Activated CD8-positive, alpha-beta T cell treated with anti-CD3 and anti-CD28 coated beads, Interleukin-2, amount 10 ng/mL, durations not matched to agents 7 days and 5 days (primary cell): ENCODE measurements around the gene DUS1L. TPM values are rescaled to one million over a fixed set of nuclear protein-coding genes. Genes with fewer than 3 reads are reported as not detected.

Source experiments
- ATAC-seq: fragments of 150-1000 bp; cut with Tn5 transposase; one replicate; pipeline ENCODE4 v1.10.0; 2021; ENCODE audit warnings: moderate library complexity
- CTCF ChIA-PET: fragments of 350-600 bp; sonication (Branson Sonifier 250); formaldehyde crosslinking; loops from one replicate; lab custom pipeline; 2021; ENCODE audit warnings: antibody characterized with exemption; lab: Charles Lee
- POLR2A ChIA-PET: fragments of 350-600 bp; sonication (Branson Sonifier 250); formaldehyde crosslinking; loops from one replicate; lab custom pipeline; 2021; ENCODE audit warnings: antibody characterized with exemption; lab: Charles Lee
- DNase-seq: peaks from one replicate; pipeline ENCODE4 v3.0.0-alpha.2; 2020
- H3K27ac Mint-ChIP-seq: one replicate; pipeline ENCODE4 v1.8.0; 2021; ENCODE audit warnings: mild to moderate bottlenecking, mixed read lengths
- H3K27me3 Mint-ChIP-seq: one replicate; pipeline ENCODE4 v1.8.0; 2021; ENCODE audit warnings: low read depth, mixed read lengths
- H3K36me3 Mint-ChIP-seq: one replicate; pipeline ENCODE4 v1.8.0; 2021; ENCODE audit warnings: low read depth, mixed read lengths
- H3K4me1 Mint-ChIP-seq: one replicate; pipeline ENCODE4 v1.8.0; 2021; ENCODE audit warnings: low read depth, mixed read lengths
- H3K4me3 Mint-ChIP-seq: one replicate; pipeline ENCODE4 v1.8.0; 2021; ENCODE audit warnings: mild to moderate bottlenecking, mixed read lengths
- H3K9me3 Mint-ChIP-seq: one replicate; pipeline ENCODE4 v1.8.0; 2022; ENCODE audit warnings: mixed read lengths; ENCODE audit not compliant: insufficient read depth
- total RNA-seq, 2 experiments: library from RNA; stranded (reverse); gene quantifications; one replicate each; pipeline ENCODE4 v1.2.3, GENCODE V29; 2021

DUS1L gene
- total RNA-seq, 2 experiments from 2014 or later, result 126 to 127 TPM

DNA sequence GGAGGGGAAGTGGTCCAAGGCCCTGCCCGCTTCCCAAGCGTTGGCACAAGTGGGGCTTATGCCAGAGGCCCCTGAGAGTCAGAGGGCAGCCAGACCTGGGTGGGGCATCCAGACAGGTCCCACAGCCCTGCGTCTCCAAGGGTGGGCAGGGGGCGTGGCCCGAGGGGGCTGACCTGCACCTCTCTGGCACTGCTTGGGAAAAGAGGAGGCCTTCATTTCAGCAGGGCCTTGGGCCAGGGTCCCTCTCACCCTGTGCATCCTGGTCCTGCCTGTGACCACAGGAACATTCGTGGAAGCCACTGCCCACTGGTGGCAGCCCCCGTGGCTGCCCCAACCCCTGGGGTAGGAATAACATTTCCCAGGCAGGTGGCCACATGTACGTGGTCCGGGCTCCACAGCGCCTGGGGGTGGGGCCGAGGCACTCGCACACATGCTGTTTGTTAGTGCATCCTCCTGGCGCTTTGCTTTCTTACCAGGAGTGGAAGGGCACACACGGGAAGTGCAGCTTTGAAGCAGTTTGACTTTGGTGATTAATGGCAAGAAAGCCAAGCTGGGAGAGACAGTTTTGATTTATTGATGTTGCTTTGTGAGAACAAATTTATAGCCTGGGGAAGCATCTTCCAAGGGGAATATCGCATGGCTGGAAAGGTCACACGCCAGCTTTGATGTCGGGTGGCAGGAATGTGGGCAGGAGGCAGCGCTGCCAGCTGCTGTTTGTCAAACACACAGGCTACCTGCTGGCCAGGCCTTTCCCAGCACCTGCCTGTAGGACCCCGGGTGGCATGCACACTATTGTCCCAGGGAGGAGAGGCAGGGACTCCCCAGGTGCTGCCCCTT is 47.2 kb downstream of the DUS1L start:
- Mint-ChIP-seq H3K4me1 (peaks cover 14% of the 10 kb centered on the region), H3K36me3 (peaks cover 9% of the 10 kb centered on the region), H3K4me3 (no peak overlapping the region), H3K27me3 (no peaks in the 10 kb centered on the region), H3K27ac (no peak overlapping the region), H3K9me3 (no peaks in the 10 kb centered on the region)
- ATAC-seq (no peak), DNase-seq (no peak)
- ChIA-PET CTCF (interaction anchor here (1.7 to 6.1 kb wide), 3 partner anchors 58 to 68 kb away, joined by 4 to 138 read pairs (median 14); partner anchors contain the start of gene NOTUM), POLR2A (interaction anchor here (0.6 to 0.8 kb wide), 2 partner anchors 9 to 42 kb away, joined by 3 read pairs; no protein-coding TSS in a partner anchor)

DNA sequence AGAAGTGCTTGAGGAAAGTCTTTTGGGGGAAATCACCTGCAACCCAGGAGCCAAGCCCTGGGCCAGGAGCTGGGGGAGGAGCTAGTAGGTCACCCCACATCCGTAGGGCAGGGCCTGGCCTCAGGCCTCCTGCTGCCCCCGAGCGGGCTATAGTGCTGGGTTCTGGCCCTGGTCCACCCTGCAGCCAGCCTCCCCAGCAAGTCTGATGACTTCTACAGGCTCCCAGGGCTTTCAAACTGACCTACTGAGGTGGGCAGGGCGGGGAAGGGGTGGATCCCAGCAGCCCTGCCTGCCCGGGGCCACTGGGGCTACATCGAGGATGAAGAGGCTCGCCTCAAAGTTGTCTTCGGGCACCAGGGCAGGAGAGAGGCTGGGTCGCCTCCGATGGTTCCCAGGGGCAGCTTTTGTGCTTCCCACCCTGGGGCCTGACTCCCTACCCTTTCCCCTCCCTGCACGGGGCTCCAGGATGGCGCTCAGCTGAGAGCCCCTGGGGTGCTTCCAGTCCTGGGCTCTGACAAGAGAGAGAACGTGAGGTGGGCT is 47.9 kb downstream of the DUS1L start:
- no peaks in the 10 kb centered on the region for H3K9me3 Mint-ChIP-seq
- peaks cover 9% of the 10 kb centered on the region for H3K36me3 Mint-ChIP-seq
- no peak overlapping the region for H3K27ac Mint-ChIP-seq
- H3K4me3 Mint-ChIP-seq, result no peak overlapping the region
- ChIA-PET CTCF (interaction anchor here (2.7 kb wide), 1 partner anchor 58 kb away, joined by 14 read pairs; no protein-coding TSS in a partner anchor), POLR2A (interaction anchor here (0.6 to 0.8 kb wide), 2 partner anchors 8 to 41 kb away, joined by 3 read pairs; no protein-coding TSS in a partner anchor)
- ATAC-seq (no peak), DNase-seq (no peak)
- H3K27me3 Mint-ChIP-seq, result no peaks in the 10 kb centered on the region
- peaks cover 14% of the 10 kb centered on the region for H3K4me1 Mint-ChIP-seq

- ATAC-seq (no peak), DNase-seq (no peak)
- Mint-ChIP-seq H3K36me3 (peaks cover 9% of the 10 kb centered on the region), H3K27me3 (no peaks in the 10 kb centered on the region), H3K4me1 (peaks cover 14% of the 10 kb centered on the region), H3K27ac (no peak overlapping the region), H3K4me3 (no peak overlapping the region), H3K9me3 (no peaks in the 10 kb centered on the region)
- POLR2A ChIA-PET, result interaction anchor here (1.0 kb wide), 1 partner anchor 125 kb away, joined by 3 read pairs; no protein-coding TSS in a partner anchor
- CTCF ChIA-PET, result interaction anchor here (2.7 kb wide), 1 partner anchor 57 kb away, joined by 14 read pairs; no protein-coding TSS in a partner anchor
These were observed 48.6 kb downstream of the DUS1L start for GRCh38 chr17:82016875-82017459.

DNA sequence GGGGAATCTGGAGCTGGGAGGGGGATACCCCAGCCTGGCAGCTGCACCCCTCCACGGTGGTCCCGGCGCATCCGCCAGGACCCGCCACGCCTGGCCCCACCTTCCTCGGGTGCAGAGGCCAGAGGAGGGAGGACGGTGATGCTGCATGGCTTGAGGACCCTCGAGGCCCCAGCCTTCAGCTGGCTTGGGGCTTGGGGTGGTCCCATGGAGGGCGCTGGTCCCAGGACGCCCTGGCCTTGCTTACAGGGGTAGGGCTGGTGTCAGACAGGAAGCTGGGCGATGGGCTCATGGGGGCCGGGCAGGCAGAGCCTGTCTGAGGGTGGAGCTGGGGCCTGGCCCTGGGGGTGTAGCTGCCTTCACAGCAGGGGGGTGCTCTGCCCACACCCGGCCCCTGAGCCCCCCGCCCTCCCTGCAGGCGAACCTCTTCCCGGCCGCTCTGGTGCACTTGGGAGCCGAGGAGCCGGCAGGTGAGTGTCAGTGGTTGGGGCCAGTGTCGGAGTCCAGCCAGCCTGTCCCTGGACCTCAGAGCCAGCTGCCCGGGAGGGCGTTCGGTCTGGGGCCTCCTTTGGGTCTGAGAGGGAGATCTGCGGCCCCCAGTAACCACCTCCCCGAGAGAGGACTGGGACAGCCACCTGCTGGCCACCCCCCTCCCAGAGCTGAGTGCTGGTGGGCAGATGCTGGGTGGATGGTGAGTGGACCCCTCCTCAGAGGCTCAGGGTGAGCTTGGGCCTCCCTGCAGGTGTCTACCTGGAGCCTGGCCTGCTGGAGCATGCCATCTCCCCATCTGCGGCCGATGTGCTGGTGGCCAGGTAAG is 49.3 kb downstream of the DUS1L start:
- DNase-seq, result no peak
- Mint-ChIP-seq H3K9me3 (no peaks in the 10 kb centered on the region), H3K27me3 (no peaks in the 10 kb centered on the region), H3K27ac (no peak overlapping the region), H3K36me3 (peaks cover 7% of the 10 kb centered on the region), H3K4me3 (no peak overlapping the region), H3K4me1 (peaks cover 7% of the 10 kb centered on the region)
- POLR2A ChIA-PET, result interaction anchor here (1.0 kb wide), 1 partner anchor 124 kb away, joined by 3 read pairs; no protein-coding TSS in a partner anchor
- no peak for ATAC-seq
- CTCF ChIA-PET, result interaction anchor here (2.7 kb wide), 1 partner anchor 57 kb away, joined by 14 read pairs; no protein-coding TSS in a partner anchor

DNA sequence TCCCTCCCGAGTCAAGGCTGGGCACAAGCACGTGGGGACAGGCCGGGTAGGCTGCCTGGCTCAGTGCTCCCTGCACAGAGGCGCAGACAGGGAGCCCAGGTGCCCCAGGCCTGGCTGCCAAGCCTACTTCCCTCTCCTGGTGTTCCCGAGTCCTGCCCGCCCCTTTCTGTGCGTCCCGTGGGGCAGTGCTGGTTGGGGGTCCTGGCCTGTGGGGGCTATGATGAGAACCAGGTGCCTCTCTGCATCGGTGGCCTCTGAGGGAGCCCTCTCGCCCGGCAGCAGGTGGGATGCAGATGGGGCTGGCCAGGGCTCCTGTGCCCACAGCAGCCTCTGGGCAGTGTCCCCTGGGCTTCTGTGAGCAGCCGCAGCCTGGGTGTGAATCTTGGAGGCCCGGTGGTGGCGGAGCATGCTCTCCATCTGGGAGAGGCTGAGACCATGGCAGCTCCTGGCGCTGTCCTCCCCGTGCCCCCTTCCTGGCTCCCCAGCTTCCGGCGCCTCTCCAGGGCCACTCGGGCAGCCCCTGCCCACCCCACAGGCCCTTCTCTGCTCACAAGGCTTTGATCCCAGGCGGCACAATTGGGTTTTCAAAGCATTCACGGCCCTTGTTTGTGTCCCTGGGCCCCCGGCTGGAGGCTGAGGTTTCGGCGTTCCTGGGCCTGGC is 50.2 kb downstream of the DUS1L start:
- ATAC-seq, result no peak
- CTCF ChIA-PET, result interaction anchor here (2.7 kb wide), 1 partner anchor 56 kb away, joined by 14 read pairs; no protein-coding TSS in a partner anchor
- peaks cover 2% of the 10 kb centered on the region for H3K4me1 Mint-ChIP-seq

GRCh38 chr17:82014971-82015310 is 50.7 kb downstream of the DUS1L start:
- DNase-seq, result no peak
- H3K9me3 Mint-ChIP-seq, result no peaks in the 10 kb centered on the region
- ChIA-PET CTCF (no interaction called here), POLR2A (no interaction called here)
- peaks cover 7% of the 10 kb centered on the region for H3K36me3 Mint-ChIP-seq
- H3K4me1 Mint-ChIP-seq, result no peaks in the 10 kb centered on the region
- H3K27me3 Mint-ChIP-seq, result no peaks in the 10 kb centered on the region
- no peak for ATAC-seq
- no peak overlapping the region for H3K27ac Mint-ChIP-seq
- no peak overlapping the region for H3K4me3 Mint-ChIP-seq

More for the DNA sequence above, 50.2 kb downstream of the DUS1L start:
- no peak for DNase-seq
- Mint-ChIP-seq H3K36me3 (peaks cover 7% of the 10 kb centered on the region), H3K4me3 (no peak overlapping the region), H3K27me3 (no peaks in the 10 kb centered on the region), H3K9me3 (no peaks in the 10 kb centered on the region), H3K27ac (no peak overlapping the region)
- POLR2A ChIA-PET, result interaction anchor here (1.0 kb wide), 1 partner anchor 123 kb away, joined by 3 read pairs; no protein-coding TSS in a partner anchor

- Mint-ChIP-seq H3K4me1 (peaks cover 4% of the 10 kb centered on the region), H3K36me3 (peaks cover 7% of the 10 kb centered on the region), H3K27me3 (no peaks in the 10 kb centered on the region), H3K9me3 (no peaks in the 10 kb centered on the region), H3K27ac (no peak overlapping the region), H3K4me3 (no peak overlapping the region)
- ChIA-PET CTCF (no interaction called here), POLR2A (no interaction called here)
- no peak for DNase-seq
- no peak for ATAC-seq
These were observed 51.2 kb downstream of the DUS1L start for GRCh38 chr17:82014432-82014831.

GRCh38 chr17:82013772-82014321 is 51.8 kb downstream of the DUS1L start:
- POLR2A ChIA-PET, result no interaction called here
- Mint-ChIP-seq H3K4me3 (no peak overlapping the region), H3K27me3 (no peaks in the 10 kb centered on the region), H3K36me3 (peaks cover 5% of the 10 kb centered on the region), H3K9me3 (no peaks in the 10 kb centered on the region), H3K27ac (no peak overlapping the region), H3K4me1 (peaks cover 7% of the 10 kb centered on the region)
- CTCF ChIA-PET, result interaction anchor here (1.7 kb wide), 1 partner anchor 54 kb away, joined by 5 read pairs; no protein-coding TSS in a partner anchor
- ATAC-seq, result no peak
- no peak for DNase-seq

DNA sequence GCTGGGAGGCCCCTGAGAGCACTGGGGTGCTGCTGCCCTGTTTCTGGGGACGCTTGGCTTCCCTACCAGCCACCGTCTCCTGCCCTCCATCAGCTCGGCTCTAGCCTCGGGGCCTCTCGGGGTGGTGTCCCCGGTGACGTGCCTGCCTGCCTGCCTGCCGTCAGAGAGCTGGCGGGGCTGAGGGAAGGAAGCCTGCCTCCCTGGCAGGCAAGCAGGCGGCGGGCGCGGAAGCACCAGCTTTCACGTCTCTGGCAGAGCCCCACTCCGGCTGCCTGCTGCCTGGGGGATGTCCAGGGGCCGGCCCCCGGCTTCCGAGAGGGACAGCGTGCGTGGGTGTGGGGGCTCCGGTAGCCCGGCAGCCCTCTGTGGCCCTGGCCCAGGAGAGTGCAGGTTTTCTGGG is 52.3 kb downstream of the DUS1L start:
- Mint-ChIP-seq H3K27me3 (no peaks in the 10 kb centered on the region), H3K9me3 (no peaks in the 10 kb centered on the region), H3K4me3 (no peak overlapping the region), H3K27ac (no peak overlapping the region), H3K4me1 (peaks cover 7% of the 10 kb centered on the region), H3K36me3 (no peaks in the 10 kb centered on the region)
- CTCF ChIA-PET, result interaction anchor here (1.7 kb wide), 1 partner anchor 54 kb away, joined by 5 read pairs; no protein-coding TSS in a partner anchor
- DNase-seq (no peak), ATAC-seq (no peak)
- POLR2A ChIA-PET, result no interaction called here

- DNase-seq, result no peak
- Mint-ChIP-seq H3K4me3 (no peak overlapping the region), H3K27me3 (no peaks in the 10 kb centered on the region), H3K4me1 (peaks cover 9% of the 10 kb centered on the region), H3K9me3 (no peaks in the 10 kb centered on the region), H3K36me3 (no peaks in the 10 kb centered on the region), H3K27ac (no peak overlapping the region)
- ChIA-PET POLR2A (no interaction called here), CTCF (interaction anchor here (1.7 kb wide), 1 partner anchor 53 kb away, joined by 5 read pairs; no protein-coding TSS in a partner anchor)
- no peak for ATAC-seq
These were observed 52.8 kb downstream of the DUS1L start for GRCh38 chr17:82012640-82013295.
